OCI-M2 (cell line): ENCODE results near the gene SIK3.

Experiments
- DNase-seq: peaks from one replicate; lab custom pipeline; 2025; ENCODE audit not compliant: unreplicated experiment; lab: John Stamatoyannopoulos, UW

The SIK3 gene

GRCh38 chr11:116901964-116902688 lies 196.1 kb downstream of the SIK3 start:
- no peak for DNase-seq

GRCh38 chr11:116901211-116901610 lies 197.0 kb downstream of the SIK3 start:
- no peak for DNase-seq

- no peak for DNase-seq
Measured at GRCh38 chr11:116896211-116896610, 202.0 kb downstream of the SIK3 start.

GRCh38 chr11:116895048-116895757 lies 203.0 kb downstream of the SIK3 start:
- no peak for DNase-seq

GRCh38 chr11:116893906-116894305 lies 204.3 kb downstream of the SIK3 start:
- no peak for DNase-seq

- no peak for DNase-seq
Measured at GRCh38 chr11:116893437-116893836, 204.8 kb downstream of the SIK3 start.

- no peak for DNase-seq
Measured at GRCh38 chr11:116892374-116892773, 205.9 kb downstream of the SIK3 start.

- DNase-seq, result no peak
Measured at GRCh38 chr11:116891746-116892145, 206.5 kb downstream of the SIK3 start.

GRCh38 chr11:116890607-116891006 lies 207.6 kb downstream of the SIK3 start:
- no peak for DNase-seq

- no peak for DNase-seq
Measured at GRCh38 chr11:116890193-116890592, 208.0 kb downstream of the SIK3 start.

GRCh38 chr11:116888884-116889549 lies 209.2 kb downstream of the SIK3 start:
- DNase-seq, result no peak

- no peak for DNase-seq
Measured at GRCh38 chr11:116888024-116888423, 210.2 kb downstream of the SIK3 start.

GRCh38 chr11:116885951-116886655 lies 212.1 kb downstream of the SIK3 start:
- no peak for DNase-seq

GRCh38 chr11:116882386-116882785 lies 215.8 kb downstream of the SIK3 start:
- no peak for DNase-seq

- no peak for DNase-seq
Measured at GRCh38 chr11:116881143-116881542, 217.1 kb downstream of the SIK3 start.

- DNase-seq, result no peak
Measured at GRCh38 chr11:116879800-116880625, 218.2 kb downstream of the SIK3 start.

- no peak for DNase-seq
Measured at GRCh38 chr11:116876656-116877055, 221.6 kb downstream of the SIK3 start.

GRCh38 chr11:116875194-116875593 lies 223.0 kb downstream of the SIK3 start:
- DNase-seq, result no peak

- no peak for DNase-seq
Measured at GRCh38 chr11:116874251-116874650, 224.0 kb downstream of the SIK3 start.

- DNase-seq, result no peak
Measured at GRCh38 chr11:116873381-116873780, 224.8 kb downstream of the SIK3 start.

- DNase-seq, result no peak
Measured at GRCh38 chr11:116871248-116871647, 227.0 kb downstream of the SIK3 start.
